Endothelial cell of umbilical vein (primary cell): Measurements from ENCODE around the gene RTN4. TPM values are rescaled to one million over a fixed set of nuclear protein-coding genes. Genes with fewer than 3 reads are reported as not detected.

Experiments used
- BruUV-seq: library from RNA; stranded (reverse); fragments of 400-500 nt; replicated peaks from 2 replicates; lab custom pipeline; 2021; lab: Mats Ljungman, UMichigan
- CTCF ChIA-PET: fragments of 300-600, 350-600 bp; sonication (Branson Sonifier 250); formaldehyde crosslinking; loops from one replicate; lab custom pipeline; 2021; ENCODE audit warnings: antibody characterized with exemption, inconsistent platforms; lab: Charles Lee
- POLR2A ChIA-PET: fragments of 300-600, 350-600 bp; sonication (Branson Sonifier 250); formaldehyde crosslinking; loops from one replicate; lab custom pipeline; 2021; ENCODE audit warnings: antibody characterized with exemption, inconsistent platforms; lab: Charles Lee
- DNase-seq: peaks from one replicate; pipeline ENCODE4 v3.0.0-alpha.2; 2011; ENCODE audit warnings: low read depth, low spot score
- FAIRE-seq: peaks from 2 replicates; lab custom pipeline; 2011; peaks lifted over from hg19 to GRCh38; lab: Jason Lieb, UNC
- H2AFZ ChIP-seq: 2 replicates; pipeline ENCODE4 v1.6.0; 2012; ENCODE audit warnings: low read depth, low read length, control low read depth, inconsistent platforms
- H3K27ac ChIP-seq: 2 replicates; pipeline ENCODE4 v1.5.1; 2011; ENCODE audit warnings: low read depth, mild to moderate bottlenecking, control low read depth, low read length, moderate library complexity; ENCODE audit not compliant: insufficient read depth
- H3K27me3 ChIP-seq, 2 experiments: 2 replicates each; pipeline versions ENCODE4 v1.6.0 to v1.6.1; 2011; ENCODE audit warnings: low read length in 2 of 2, mixed read lengths in 1 of 2; ENCODE audit not compliant: control insufficient read depth in 2 of 2, insufficient read depth in 2 of 2
- H3K36me3 ChIP-seq, 2 experiments: 2 replicates in 1 of 2; 3 replicates in 1 of 2; pipeline ENCODE4 v1.5.1; 2011; ENCODE audit warnings: low read length in 2 of 2, mild to moderate bottlenecking in 1 of 2, moderate library complexity in 1 of 2; ENCODE audit not compliant: control insufficient read depth in 2 of 2, insufficient read depth in 2 of 2; ENCODE audit errors: extremely low read depth in 1 of 2
- H3K4me1 ChIP-seq: 3 replicates; pipeline ENCODE4 v1.5.1; 2011; ENCODE audit warnings: mild to moderate bottlenecking, low read length; ENCODE audit not compliant: control insufficient read depth, insufficient read depth; ENCODE audit errors: extremely low read depth
- H3K4me2 ChIP-seq: 2 replicates; pipeline ENCODE4 v1.6.1; 2011; ENCODE audit warnings: low read length, control low read depth, mixed read lengths; ENCODE audit not compliant: insufficient read depth
- H3K4me3 ChIP-seq, 3 experiments: fragments of 200-600 bp in 1 of 3; sonication (generic), shearing (Covaris generic) in 1 of 3; replicated peaks in 1 of 3; 2 replicates each; pipeline ENCODE4 v1.5.1; 2011 to 2016; ENCODE audit warnings: control low read depth in 3 of 3, low read length in 3 of 3, mild to moderate bottlenecking in 2 of 3, inconsistent platforms in 1 of 3, low read depth in 1 of 3, moderate library complexity in 1 of 3; ENCODE audit not compliant: insufficient read depth in 1 of 3
- H3K79me2 ChIP-seq: 2 replicates; pipeline ENCODE4 v1.6.0; 2012; ENCODE audit warnings: low read length, inconsistent platforms; ENCODE audit not compliant: control insufficient read depth, insufficient read depth
- H3K9ac ChIP-seq: replicated peaks from 2 replicates; pipeline ENCODE3; 2011; ENCODE audit warnings: low read length, control low read depth; ENCODE audit not compliant: insufficient read depth; ENCODE audit errors: extremely low read depth
- H3K9me1 ChIP-seq: replicated peaks from 3 replicates; pipeline ENCODE4 v1.6.0; 2011; ENCODE audit warnings: mild to moderate bottlenecking, low read length; ENCODE audit not compliant: control insufficient read depth, insufficient read depth; ENCODE audit errors: extremely low read depth
- H3K9me3 ChIP-seq: replicated peaks from 2 replicates; pipeline ENCODE4 v1.5.1; 2012; ENCODE audit warnings: low read length, inconsistent platforms; ENCODE audit not compliant: control insufficient read depth, insufficient read depth
- H4K20me1 ChIP-seq: replicated peaks from 2 replicates; pipeline ENCODE3; 2011; ENCODE audit warnings: mild to moderate bottlenecking, low read length; ENCODE audit not compliant: control insufficient read depth, insufficient read depth; ENCODE audit errors: extremely low read depth
- EZH2 ChIP-seq: IDR thresholded peaks from 2 replicates; pipeline ENCODE4 v1.6.1; 2012; ENCODE audit warnings: borderline replicate concordance, low read depth, mild to moderate bottlenecking, moderate library complexity, low read length, inconsistent platforms; ENCODE audit not compliant: severe bottlenecking
- FOS ChIP-seq: IDR thresholded peaks from 2 replicates; pipeline ENCODE4 v1.6.1; 2011; ENCODE audit warnings: mild to moderate bottlenecking, low read length, moderate library complexity, borderline replicate concordance; ENCODE audit not compliant: insufficient read depth
- GATA2 ChIP-seq: IDR thresholded peaks from 2 replicates; pipeline ENCODE4 v1.7.0; 2011; ENCODE audit warnings: low read depth, mild to moderate bottlenecking, moderate library complexity, mixed read lengths, low read length; ENCODE audit not compliant: insufficient read length, insufficient read depth
- JUN ChIP-seq: IDR thresholded peaks from 2 replicates; pipeline ENCODE4 v1.6.1; 2011; ENCODE audit warnings: borderline replicate concordance, low read depth; ENCODE audit not compliant: insufficient read length, insufficient read depth
- MAX ChIP-seq: IDR thresholded peaks from 2 replicates; pipeline ENCODE4 v1.6.1; 2011; ENCODE audit not compliant: insufficient read depth, insufficient read length
- MYC ChIP-seq: IDR thresholded peaks from one replicate; pipeline ENCODE4 v1.6.1; 2011; ENCODE audit warnings: mild to moderate bottlenecking, low read depth, low read length
- POLR2A ChIP-seq: IDR thresholded peaks from 2 replicates; pipeline ENCODE4 v1.6.1; 2012; ENCODE audit warnings: low read depth, mild to moderate bottlenecking, control low read depth, low read length
- POLR2AphosphoS5 ChIP-seq: IDR thresholded peaks from 2 replicates; pipeline ENCODE4 v1.6.1; 2012; ENCODE audit warnings: low read depth, mild to moderate bottlenecking, control low read depth, low read length, moderate library complexity; ENCODE audit not compliant: insufficient read depth
- dilution Hi-C: fragments of 300-500 bp; cut with MboI; formaldehyde crosslinking; loops from one replicate; pipeline ENCODE4 v1.15.0; 2019; ENCODE audit warnings: low sequenced_read_pairs; ENCODE audit not compliant: extremely low pct_ligation_motif_present
- intact Hi-C: fragments of 100-400 bp; cut with micrococcal nuclease; formaldehyde crosslinking; loops from one replicate; pipeline ENCODE4 v1.10.0; 2022
- polyA plus RNA-seq, 4 experiments: library from polyadenylated mRNA; depleted of rRNA in 3 of 4; stranded (reverse) in 3 of 4; unstranded in 1 of 4; fragments of >200 nt; gene quantifications; 2 replicates each; pipeline versions ENCODE4 v1.2.1 to v1.2.3, GENCODE V29; 2011 to 2012; ENCODE audit warnings: missing spikeins in 1 of 4
- total RNA-seq: library from RNA; stranded (reverse); gene quantifications from 2 replicates; pipeline ENCODE4 v1.2.3, GENCODE V29; 2021
- TF ChIP-seq, protein P1 (sequence below), 2 donors: IDR thresholded peaks; 1 replicate in 1 of 2; 2 replicates in 1 of 2; pipeline ENCODE4 v1.5.1; 2011; ENCODE audit warnings: low read length in 2 of 2, mild to moderate bottlenecking in 2 of 2, moderate library complexity in 2 of 2, control low read depth in 1 of 2, inconsistent platforms in 1 of 2, low read depth in 1 of 2; ENCODE audit not compliant: insufficient read depth in 1 of 2; ENCODE audit errors: extremely low read depth in 1 of 2

RTN4 gene
- total and polyA plus RNA-seq, 2 donors (not counting 3 experiments of a cell fraction or from before 2014, with no cell fraction given), result 253 to 486 TPM

GRCh38 chr2:54949431-54949830 is 100.8 kb downstream of the RTN4 start:
- no peaks in the 10 kb centered on the region for H3K9me1 ChIP-seq
- dilution Hi-C loops (no loop called here), intact Hi-C loops (no loop called here)
- no peaks in the 10 kb centered on the region for H4K20me1 ChIP-seq
- BruUV-seq, result no TSS peak
- H3K4me1 ChIP-seq, result peaks cover 10% of the 10 kb centered on the region
- no peak overlapping the region for H3K27ac ChIP-seq
- peaks cover 2 to 3% of the 10 kb centered on the region in 2 experiments for H3K27me3 ChIP-seq
- H3K9ac ChIP-seq, result no peak overlapping the region
- no peaks in the 10 kb centered on the region for H3K36me3 ChIP-seq
- no peaks in the 10 kb centered on the region for H3K9me3 ChIP-seq
- no peak for TF ChIP-seq POLR2A
- TF ChIP-seq, protein P1, sequence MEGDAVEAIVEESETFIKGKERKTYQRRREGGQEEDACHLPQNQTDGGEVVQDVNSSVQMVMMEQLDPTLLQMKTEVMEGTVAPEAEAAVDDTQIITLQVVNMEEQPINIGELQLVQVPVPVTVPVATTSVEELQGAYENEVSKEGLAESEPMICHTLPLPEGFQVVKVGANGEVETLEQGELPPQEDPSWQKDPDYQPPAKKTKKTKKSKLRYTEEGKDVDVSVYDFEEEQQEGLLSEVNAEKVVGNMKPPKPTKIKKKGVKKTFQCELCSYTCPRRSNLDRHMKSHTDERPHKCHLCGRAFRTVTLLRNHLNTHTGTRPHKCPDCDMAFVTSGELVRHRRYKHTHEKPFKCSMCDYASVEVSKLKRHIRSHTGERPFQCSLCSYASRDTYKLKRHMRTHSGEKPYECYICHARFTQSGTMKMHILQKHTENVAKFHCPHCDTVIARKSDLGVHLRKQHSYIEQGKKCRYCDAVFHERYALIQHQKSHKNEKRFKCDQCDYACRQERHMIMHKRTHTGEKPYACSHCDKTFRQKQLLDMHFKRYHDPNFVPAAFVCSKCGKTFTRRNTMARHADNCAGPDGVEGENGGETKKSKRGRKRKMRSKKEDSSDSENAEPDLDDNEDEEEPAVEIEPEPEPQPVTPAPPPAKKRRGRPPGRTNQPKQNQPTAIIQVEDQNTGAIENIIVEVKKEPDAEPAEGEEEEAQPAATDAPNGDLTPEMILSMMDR (IDR thresholded peaks at IDR 0.05; ENCODE audit: extremely low read depth in 1 of 2, insufficient read depth in 1 of 2, low read depth in 1 of 2, low read length in 2 of 2), result no peak
- no peak for TF ChIP-seq MAX
- no peak for TF ChIP-seq JUN
- no peak for TF ChIP-seq FOS
- no peak for TF ChIP-seq MYC
- no peak for TF ChIP-seq POLR2AphosphoS5
- TF ChIP-seq EZH2, result no peak
- no peak for TF ChIP-seq GATA2
- ChIA-PET CTCF (no interaction called here), POLR2A (no interaction called here)
- H3K79me2 ChIP-seq, result no peaks in the 10 kb centered on the region
- no peak overlapping the region for H3K4me3 ChIP-seq
- H3K4me2 ChIP-seq, result no peak overlapping the region
- no peak for DNase-seq
- no peak for FAIRE-seq
- H2AFZ ChIP-seq, result no peak overlapping the region
